HG03439 (cell line): Measurements from ENCODE around the gene GYPC.
A peak's percentile ranks its signal among the peaks of the same experiment; 100 is the strongest.
"Not testable (repeated sequence)": the region's sequence is repeated elsewhere in the genome, so short reads cannot be mapped to it uniquely, and the experiment has no call there.

Experiments used
- ATAC-seq: cut with Tn5 transposase; IDR thresholded peaks from one replicate; pipeline ENCODE4 v1.9.1; 2021; ENCODE audit warnings: mild to moderate bottlenecking, moderate library complexity; ENCODE audit not compliant: unreplicated experiment

The GYPC gene

DNA sequence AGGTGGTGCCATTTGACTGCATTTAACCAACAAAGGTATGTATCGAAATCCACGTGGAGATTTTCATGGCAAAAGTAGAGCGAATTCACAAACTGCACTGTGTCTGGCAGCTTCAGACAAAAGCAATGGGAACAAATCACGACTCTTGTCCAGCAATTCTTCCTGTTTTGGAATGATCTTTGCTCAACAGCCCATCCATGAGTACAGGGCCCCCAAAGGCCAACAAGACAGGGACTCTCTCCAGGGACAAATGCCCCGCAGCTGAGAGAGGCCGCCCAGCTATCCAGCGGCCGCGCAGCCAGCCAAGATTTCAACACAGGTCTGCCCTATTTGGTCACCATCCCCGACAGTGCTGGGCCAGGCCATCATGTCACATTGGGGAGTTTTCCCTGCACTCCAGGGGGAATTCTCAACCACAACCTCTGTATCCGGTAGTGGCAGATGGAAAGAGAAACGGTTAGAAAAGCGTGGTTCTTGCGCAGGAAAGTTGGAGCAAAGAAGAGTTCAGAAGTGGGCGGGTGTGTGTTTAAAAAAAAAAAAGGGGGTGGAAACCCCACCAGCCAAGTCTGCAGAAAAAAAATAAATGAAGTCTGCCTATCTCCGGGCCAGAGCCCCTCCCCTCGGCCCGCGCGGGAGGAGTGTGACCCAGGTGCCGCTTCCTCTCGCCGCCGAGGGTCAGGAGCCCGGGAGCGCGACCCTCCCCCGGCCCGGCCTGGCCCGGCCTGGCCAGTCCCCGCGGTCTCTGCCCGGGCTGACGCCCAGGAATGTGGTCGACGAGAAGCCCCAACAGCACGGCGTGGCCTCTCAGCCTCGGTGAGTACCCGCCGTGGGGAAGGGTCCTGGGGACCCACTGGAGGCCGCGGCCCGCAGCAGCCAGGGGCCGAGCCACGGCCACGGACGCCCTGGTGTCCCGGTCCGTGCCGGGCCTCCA, at the start of gene GYPC:
GYPC (plus strand) TSS at position 659 of the 931 bp plus-strand sequence; CDS start at position 765, 106 bp downstream.
- peak; percentile 31 for ATAC-seq

GRCh38 chr2:126614524-126615227, 41.3 kb upstream of the GYPC start:
- no peak for ATAC-seq

- no peak for ATAC-seq
These were observed 39.3 kb upstream of the GYPC start for GRCh38 chr2:126616606-126617069.

DNA sequence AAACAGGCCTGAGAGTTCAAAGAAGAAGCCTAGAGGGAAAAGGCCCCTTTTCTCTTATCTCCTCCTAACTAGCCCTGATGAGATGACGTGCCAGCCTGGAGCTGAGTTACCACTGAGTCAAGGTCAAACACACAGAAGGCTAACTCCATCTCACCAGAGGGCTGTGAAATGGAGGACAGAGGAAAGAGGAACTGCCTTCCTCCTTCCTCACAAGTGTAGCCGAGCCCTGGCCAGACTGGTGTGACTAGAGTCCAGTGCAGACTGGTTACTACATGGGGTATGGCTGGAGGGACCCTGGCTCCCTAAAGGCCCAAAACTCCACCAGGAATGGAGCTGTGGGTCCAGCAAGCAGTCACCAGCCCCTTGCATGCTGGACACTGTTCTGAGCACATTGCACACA, 35.7 kb upstream of the GYPC start:
- ATAC-seq: no peak

GRCh38 chr2:126623000-126623399, 33.0 kb upstream of the GYPC start:
- no peak for ATAC-seq

DNA sequence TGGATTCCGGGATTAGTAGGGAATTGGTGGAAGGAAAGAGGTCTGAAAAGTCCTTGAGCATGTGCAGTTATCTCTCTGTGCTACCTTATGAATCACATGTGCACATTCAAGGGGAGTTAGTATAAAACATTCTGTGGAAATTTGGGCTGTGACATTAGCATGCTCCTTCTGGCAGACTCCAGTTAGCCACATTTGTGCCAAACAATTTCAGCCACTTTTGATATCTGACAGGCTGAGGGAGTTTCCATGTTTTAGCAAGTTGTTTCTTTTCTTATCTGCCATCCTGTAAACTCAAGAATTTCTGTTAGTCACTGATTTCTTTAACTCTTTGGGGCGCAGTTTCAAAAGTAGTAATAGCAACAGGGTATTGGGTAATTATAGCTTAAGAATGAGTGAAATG, 28.3 kb upstream of the GYPC start:
- no peak for ATAC-seq

DNA sequence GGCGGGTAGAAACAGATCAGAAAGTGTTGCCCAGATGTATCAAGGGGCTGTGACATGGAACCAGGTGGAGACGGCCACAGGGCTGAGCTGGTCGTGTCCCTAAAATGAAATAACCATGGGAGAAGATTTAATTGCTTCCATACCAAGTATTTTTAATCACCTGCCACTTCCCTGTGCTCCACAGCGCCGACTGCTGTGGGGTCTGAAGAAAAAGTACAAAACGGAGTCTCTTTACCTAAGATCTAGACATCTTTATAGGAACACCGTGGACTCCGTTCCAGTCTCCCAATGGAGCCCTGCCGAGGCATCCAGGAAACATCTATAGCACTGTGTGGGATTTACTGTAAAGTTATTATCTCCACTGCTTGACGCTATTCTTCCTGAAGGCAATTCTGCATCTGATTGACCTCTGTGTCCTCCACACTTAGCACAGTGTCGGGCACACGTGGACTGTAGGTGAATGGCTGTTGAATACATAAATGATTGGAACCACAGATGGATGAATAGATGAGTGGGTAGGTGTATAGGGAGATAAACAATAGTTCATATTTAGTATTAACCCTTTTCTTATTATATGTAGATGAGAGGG, 21.6 kb upstream of the GYPC start:
- ATAC-seq: peak; percentile 53

DNA sequence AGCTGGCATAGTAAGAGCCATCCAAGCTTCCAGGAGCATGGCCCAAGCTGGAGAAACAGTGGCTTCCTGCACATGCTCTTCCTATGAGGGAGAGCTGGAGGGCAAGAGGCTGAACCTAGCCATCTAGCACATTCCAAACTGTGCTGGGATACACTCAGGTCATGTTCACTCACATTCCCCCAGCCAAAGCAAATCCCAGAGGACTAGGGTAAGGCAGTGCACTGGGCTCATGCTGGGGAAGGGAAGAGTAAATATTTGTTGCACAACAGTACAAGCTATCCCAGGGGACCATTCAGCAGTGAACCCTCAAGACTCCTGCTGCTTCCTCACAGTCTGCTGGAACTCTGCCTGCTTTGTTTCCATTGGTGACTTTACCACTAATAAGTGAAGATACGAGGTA, 20.7 kb upstream of the GYPC start:
- ATAC-seq: no peak

DNA sequence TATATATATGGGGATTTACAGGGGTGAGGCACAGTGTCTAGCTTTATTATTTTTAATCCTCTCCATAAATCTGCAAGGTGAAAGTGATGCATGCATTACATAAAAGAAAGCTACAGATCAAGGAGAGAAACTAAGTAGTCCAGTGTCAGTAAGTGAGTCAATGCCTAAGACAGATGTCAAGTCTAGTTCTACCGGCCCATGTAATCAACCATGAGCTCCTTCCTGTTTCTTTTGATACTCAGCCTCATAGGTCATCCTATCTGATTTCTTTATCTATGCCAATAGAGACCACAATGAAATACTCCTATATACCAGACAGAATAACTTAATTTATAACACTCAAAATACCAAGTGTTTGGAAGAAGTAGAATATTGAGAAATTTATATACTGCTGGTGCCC, 20.2 kb upstream of the GYPC start:
- ATAC-seq: no peak

GRCh38 chr2:126637386-126637785, 18.6 kb upstream of the GYPC start:
- ATAC-seq: no peak

- ATAC-seq: no peak
These were observed 17.2 kb upstream of the GYPC start for GRCh38 chr2:126638746-126639145.

- no peak for ATAC-seq
These were observed 16.7 kb upstream of the GYPC start for GRCh38 chr2:126639276-126639675.

DNA sequence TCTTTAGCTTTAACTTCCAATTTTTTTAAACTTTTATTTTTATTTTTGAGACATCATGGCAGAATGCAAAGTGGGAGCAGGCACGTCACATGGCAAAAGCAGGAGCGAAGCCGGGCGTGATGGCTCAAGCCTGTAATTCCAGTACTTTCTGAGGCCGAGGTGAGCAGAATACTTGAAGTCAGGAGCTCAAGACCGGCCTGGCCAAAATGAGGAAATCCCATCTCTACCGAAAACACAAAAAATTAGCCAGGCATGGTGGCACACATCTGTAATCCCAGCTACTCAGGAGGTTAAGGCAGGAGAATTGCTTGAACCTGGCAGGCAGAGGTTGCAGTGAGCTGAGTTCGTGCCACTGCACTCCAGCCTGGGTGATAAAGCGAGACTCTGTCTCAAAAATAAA, 14.7 kb upstream of the GYPC start:
- ATAC-seq: not testable (repeated sequence)

- ATAC-seq: no peak
These were observed 13.9 kb upstream of the GYPC start for GRCh38 chr2:126642031-126642430.

- no peak for ATAC-seq
These were observed 12.5 kb upstream of the GYPC start for GRCh38 chr2:126643431-126643830.

GRCh38 chr2:126643972-126644371, 12.0 kb upstream of the GYPC start:
- no peak for ATAC-seq

GRCh38 chr2:126644630-126645191, 11.2 kb upstream of the GYPC start:
- ATAC-seq: peak; percentile 46

DNA sequence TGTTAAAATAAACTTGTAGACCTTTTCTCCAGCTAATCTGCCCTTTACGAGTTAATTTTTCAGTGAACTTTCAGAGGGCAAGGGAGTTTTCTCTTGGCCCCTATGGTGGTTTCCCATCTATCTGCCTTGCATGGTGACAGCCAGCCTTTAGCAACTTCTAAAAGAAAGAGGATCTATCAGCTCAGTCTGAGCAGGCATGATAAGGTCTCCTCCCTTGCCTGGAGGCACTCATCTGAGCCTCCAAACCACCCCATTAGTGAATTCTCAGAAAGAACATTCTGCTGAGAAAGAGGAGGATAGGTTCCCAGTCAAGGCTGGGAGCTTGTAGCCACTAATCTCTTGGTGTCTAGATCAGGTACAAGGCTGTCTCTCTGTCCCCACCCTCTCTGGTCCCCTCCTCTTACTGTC, 10.7 kb upstream of the GYPC start:
- peak; percentile 46 for ATAC-seq

DNA sequence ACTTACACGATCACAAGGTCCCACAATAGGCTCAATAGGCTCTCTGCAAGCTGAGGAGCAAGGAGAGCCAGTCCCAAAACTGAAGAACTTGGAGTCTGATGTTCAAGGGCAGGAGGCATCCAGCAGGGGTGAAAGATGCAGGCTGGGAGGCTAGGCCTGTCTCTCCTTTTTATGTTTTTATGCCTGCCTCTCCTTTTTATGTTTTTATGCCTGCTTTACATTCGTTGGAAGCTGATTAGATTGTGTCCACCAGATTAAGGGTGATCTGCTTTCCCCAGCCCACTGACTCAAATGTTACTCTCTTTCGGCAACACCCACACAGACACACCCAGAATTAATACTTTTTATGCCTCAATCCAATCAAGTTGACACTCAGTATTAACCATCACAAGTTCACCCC, 9.9 kb upstream of the GYPC start:
- ATAC-seq: no peak

GRCh38 chr2:126647714-126648344, 8.1 kb upstream of the GYPC start:
- not testable (repeated sequence) for ATAC-seq

DNA sequence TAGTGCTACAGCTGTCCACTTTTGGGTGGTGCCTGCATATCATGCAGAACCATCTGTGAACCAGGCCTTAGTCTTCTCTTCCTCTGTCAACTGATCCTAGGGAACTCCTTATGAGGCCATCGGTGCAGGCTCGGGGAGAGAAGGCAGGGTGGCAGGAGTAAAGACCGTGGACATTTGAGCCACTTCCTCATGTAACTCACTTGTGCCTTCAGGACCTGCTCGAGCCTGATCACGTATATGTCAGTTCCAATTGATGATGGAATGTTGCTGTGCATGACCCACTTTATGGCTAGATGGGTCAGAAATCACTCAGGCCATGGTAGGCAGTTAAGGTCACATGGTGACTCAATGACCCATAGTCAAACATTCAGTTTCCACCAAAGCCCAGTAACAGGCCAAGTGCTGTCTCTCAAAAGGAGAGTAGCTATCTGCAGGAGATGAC, 7.6 kb upstream of the GYPC start:
- not testable (repeated sequence) for ATAC-seq
